B cell (primary cell): Measurements from ENCODE around the gene CCDC7. TPM values are rescaled to one million over a fixed set of nuclear protein-coding genes. Genes with fewer than 3 reads are reported as not detected.

Source experiments
- ATAC-seq: fragments of 200-7000 bp; cut with Tn5 transposase; one replicate; pipeline ENCODE4 v1.10.0; 2021; ENCODE audit warnings: low read depth, mild to moderate bottlenecking, moderate number of reproducible peaks, moderate library complexity
- CTCF ChIA-PET: fragments of 350-600 bp; sonication (Branson Sonifier 250); formaldehyde crosslinking; loops from one replicate; lab custom pipeline; 2021; ENCODE audit warnings: antibody characterized with exemption, inconsistent platforms; lab: Charles Lee
- POLR2A ChIA-PET: fragments of 350-600 bp; sonication (Branson Sonifier 250); formaldehyde crosslinking; loops from one replicate; lab custom pipeline; 2021; ENCODE audit warnings: antibody characterized with exemption; lab: Charles Lee
- DNase-seq: peaks from one replicate; pipeline ENCODE4 v3.0.0; 2013
- H2AFZ ChIP-seq: 2 replicates; pipeline ENCODE4 v1.6.1; 2012; ENCODE audit warnings: mild to moderate bottlenecking, low read depth, low read length; ENCODE audit not compliant: insufficient read depth, poor library complexity, severe bottlenecking
- H3K27ac ChIP-seq, 2 donors: 1 replicate in 1 of 2; 2 replicates in 1 of 2; pipeline ENCODE4 v1.5.1; 2012 to 2013; ENCODE audit warnings: low read length in 2 of 2, mild to moderate bottlenecking in 2 of 2, moderate library complexity in 1 of 2
- H3K27me3 ChIP-seq, 4 experiments: fragments of 200-600 bp in 1 of 4; sonication (generic) in 1 of 4; replicated peaks in 1 of 4; 1 replicate in 2 of 4; 2 replicates in 2 of 4; pipeline versions ENCODE4 v1.6.1 to v1.7.0; 2013 to 2016; ENCODE audit warnings: low read length in 3 of 4, mild to moderate bottlenecking in 2 of 4, mixed read lengths in 1 of 4, moderate library complexity in 1 of 4; ENCODE audit not compliant: insufficient read depth in 4 of 4, control insufficient read depth in 3 of 4; ENCODE audit errors: control extremely low read depth in 1 of 4
- H3K36me3 ChIP-seq, 2 experiments: replicated peaks in 1 of 2; 1 replicate in 1 of 2; 2 replicates in 1 of 2; pipeline versions ENCODE4 v1.6.1 to v1.7.1; 2013; ENCODE audit warnings: low read length in 1 of 2; ENCODE audit not compliant: insufficient read depth in 2 of 2, control insufficient read depth in 1 of 2; ENCODE audit errors: control extremely low read depth in 1 of 2, extremely low read depth in 1 of 2
- H3K4me1 ChIP-seq, 2 donors: fragments of 200-600 bp in 1 of 2; sonication (generic) in 1 of 2; 1 replicate in 1 of 2; 2 replicates in 1 of 2; pipeline versions ENCODE4 v1.5.1 to v1.6.1; 2013 to 2017; ENCODE audit warnings: low read length in 2 of 2; ENCODE audit not compliant: control insufficient read depth in 2 of 2, insufficient read depth in 2 of 2
- H3K4me2 ChIP-seq: replicated peaks from 2 replicates; pipeline ENCODE3; 2012; ENCODE audit warnings: mild to moderate bottlenecking, low read depth, low read length; ENCODE audit not compliant: poor library complexity, severe bottlenecking
- H3K4me3 ChIP-seq, 5 experiments: fragments of 200-600 bp in 1 of 5; sonication (generic) in 1 of 5; 1 replicate in 3 of 5; 2 replicates in 2 of 5; pipeline versions ENCODE4 v1.5.1 to v1.7.0; 2011 to 2016; ENCODE audit warnings: low read length in 4 of 5, mild to moderate bottlenecking in 4 of 5, low read depth in 2 of 5, control low read depth in 1 of 5, moderate library complexity in 1 of 5; ENCODE audit not compliant: insufficient read depth in 1 of 5; ENCODE audit errors: control extremely low read depth in 1 of 5, extremely low read depth in 1 of 5
- H3K79me2 ChIP-seq: fragments of 200-600 bp; sonication (generic); one replicate; pipeline ENCODE4 v1.6.0; 2016; ENCODE audit warnings: low read length; ENCODE audit not compliant: control insufficient read depth, insufficient read depth
- H3K9ac ChIP-seq: fragments of 200-600 bp; sonication (generic); 2 replicates; pipeline ENCODE4 v1.6.1; 2017; ENCODE audit warnings: mild to moderate bottlenecking, low read length, moderate library complexity
- H3K9me3 ChIP-seq, 3 donors: one replicate each; pipeline versions ENCODE4 v1.6.1 to v1.7.1; 2013; ENCODE audit warnings: low read length in 2 of 3; ENCODE audit not compliant: control insufficient read depth in 2 of 3, insufficient read depth in 1 of 3; ENCODE audit errors: control extremely low read depth in 1 of 3
- H4K20me1 ChIP-seq: 2 replicates; pipeline ENCODE4 v1.6.0; 2012; ENCODE audit warnings: mild to moderate bottlenecking, low read length; ENCODE audit not compliant: insufficient read depth, control insufficient read depth, poor library complexity, severe bottlenecking
- H3K27ac Mint-ChIP-seq: one replicate; pipeline ENCODE4 v1.8.0; 2021; ENCODE audit warnings: mixed read lengths
- H3K27me3 Mint-ChIP-seq: one replicate; pipeline ENCODE4 v1.8.0; 2021; ENCODE audit warnings: mixed read lengths
- H3K4me1 Mint-ChIP-seq: one replicate; pipeline ENCODE4 v1.8.0; 2021; ENCODE audit warnings: mixed read lengths
- H3K4me3 Mint-ChIP-seq: one replicate; pipeline ENCODE4 v1.8.0; 2021; ENCODE audit warnings: mixed read lengths
- H3K9me3 Mint-ChIP-seq: one replicate; pipeline ENCODE4 v1.8.0; 2022; ENCODE audit warnings: mixed read lengths; ENCODE audit not compliant: insufficient read depth
- EZH2 ChIP-seq: IDR thresholded peaks from 2 replicates; pipeline ENCODE4 v1.6.1; 2012; ENCODE audit warnings: borderline replicate concordance, low read depth, mild to moderate bottlenecking, moderate library complexity, low read length; ENCODE audit not compliant: insufficient read depth, poor library complexity, severe bottlenecking
- WGBS: methylation state at CpG from one replicate; pipeline ENCODE4 v1.1.5; 2013; ENCODE audit warnings: missing lambda C conversion rate; ENCODE audit not compliant: insufficient coverage; 5-methylcytosine and 5-hydroxymethylcytosine counted together
- intact Hi-C: fragments of 100-400 bp; cut with micrococcal nuclease; formaldehyde crosslinking; loops from one replicate; pipeline ENCODE4 v1.10.0; 2022
- polyA plus RNA-seq: library from polyadenylated mRNA; depleted of rRNA; stranded (reverse); fragments of >200 nt; gene quantifications from 2 replicates; pipeline ENCODE4 v1.2.3, GENCODE V29; 2012
- total RNA-seq, 2 donors: library from RNA; stranded (reverse); fragments of 120-200 nt in 1 of 2; gene quantifications; 1 replicate in 1 of 2; 2 replicates in 1 of 2; pipeline versions ENCODE4 v1.2.3 to v1.2.4, GENCODE V29; 2013 to 2022
- TF ChIP-seq, protein P1 (sequence below): fragments of 200-600 bp; IDR thresholded peaks from one replicate; pipeline ENCODE4 v1.8.0; 2022; ENCODE audit warnings: antibody characterized with exemption, mild to moderate bottlenecking

The CCDC7 gene
- total and polyA plus RNA-seq, 2 donors (not counting 1 experiment from before 2014, with no cell fraction given), result 2.6 to 26.6 TPM

DNA sequence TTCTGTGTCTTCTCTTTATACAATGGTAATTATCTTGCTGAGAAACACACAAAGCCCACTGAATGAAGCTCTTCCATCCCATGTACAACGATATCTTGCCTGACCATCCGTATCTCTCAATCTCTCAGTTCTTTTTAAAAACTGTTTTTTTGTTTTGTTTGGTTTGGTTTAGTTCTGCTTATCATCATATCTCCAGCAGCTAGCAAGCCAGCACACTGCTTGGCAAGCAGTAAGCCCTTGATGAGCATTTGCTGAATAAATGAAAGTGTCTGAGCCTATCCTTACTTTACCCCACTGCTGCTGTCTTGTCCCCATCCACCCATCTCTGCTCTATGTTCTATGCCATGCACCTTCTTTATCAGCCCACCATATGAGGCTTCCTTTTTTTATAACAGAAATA, 477.9 kb downstream of the CCDC7 start:
- H3K27me3 ChIP-seq, result no peaks in the 10 kb centered on the region
- no peaks in the 10 kb centered on the region for H4K20me1 ChIP-seq
- no peak overlapping the region for H3K4me3 Mint-ChIP-seq
- DNase-seq (no peak), ATAC-seq (no peak)
- no peaks in the 10 kb centered on the region for H3K27me3 Mint-ChIP-seq
- no peak overlapping the region for H2AFZ ChIP-seq
- TF ChIP-seq, protein P1, sequence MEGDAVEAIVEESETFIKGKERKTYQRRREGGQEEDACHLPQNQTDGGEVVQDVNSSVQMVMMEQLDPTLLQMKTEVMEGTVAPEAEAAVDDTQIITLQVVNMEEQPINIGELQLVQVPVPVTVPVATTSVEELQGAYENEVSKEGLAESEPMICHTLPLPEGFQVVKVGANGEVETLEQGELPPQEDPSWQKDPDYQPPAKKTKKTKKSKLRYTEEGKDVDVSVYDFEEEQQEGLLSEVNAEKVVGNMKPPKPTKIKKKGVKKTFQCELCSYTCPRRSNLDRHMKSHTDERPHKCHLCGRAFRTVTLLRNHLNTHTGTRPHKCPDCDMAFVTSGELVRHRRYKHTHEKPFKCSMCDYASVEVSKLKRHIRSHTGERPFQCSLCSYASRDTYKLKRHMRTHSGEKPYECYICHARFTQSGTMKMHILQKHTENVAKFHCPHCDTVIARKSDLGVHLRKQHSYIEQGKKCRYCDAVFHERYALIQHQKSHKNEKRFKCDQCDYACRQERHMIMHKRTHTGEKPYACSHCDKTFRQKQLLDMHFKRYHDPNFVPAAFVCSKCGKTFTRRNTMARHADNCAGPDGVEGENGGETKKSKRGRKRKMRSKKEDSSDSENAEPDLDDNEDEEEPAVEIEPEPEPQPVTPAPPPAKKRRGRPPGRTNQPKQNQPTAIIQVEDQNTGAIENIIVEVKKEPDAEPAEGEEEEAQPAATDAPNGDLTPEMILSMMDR, result no peak
- TF ChIP-seq EZH2, result no peak
- H3K9me3 Mint-ChIP-seq, result no peaks in the 10 kb centered on the region
- intact Hi-C loops, result no loop called here
- H3K4me1 Mint-ChIP-seq, result no peaks in the 10 kb centered on the region
- no peak overlapping the region for H3K27ac ChIP-seq
- no CpG with 5 or more reads among the region's 2 CpGs for WGBS
- ChIA-PET CTCF (no interaction called here), POLR2A (no interaction called here)
- H3K4me3 ChIP-seq, result no peak overlapping the region
- peaks cover 6 to 85% of the 10 kb centered on the region in 2 experiments for H3K36me3 ChIP-seq
- no peaks in the 10 kb centered on the region for H3K4me1 ChIP-seq
- H3K79me2 ChIP-seq, result no peaks in the 10 kb centered on the region
- H3K4me2 ChIP-seq, result no peak overlapping the region
- no peak overlapping the region for H3K27ac Mint-ChIP-seq
- H3K9ac ChIP-seq, result no peak overlapping the region
- peaks cover 0 to 3% (median 0%) of the 10 kb centered on the region in 3 donors for H3K9me3 ChIP-seq

Other genes starting within 250 kb of the CCDC7 start
- 106 and 120 TPM in 2 replicates for gene EPC1, start 99.0 kb upstream of the CCDC7 start, total RNA-seq
- gene EPC1, start 99.0 kb upstream of the CCDC7 start, polyA plus RNA-seq, result 220 and 308 TPM in 2 replicates